ENCODE measurements around the gene KIF11. TPM values are rescaled to one million over a fixed set of nuclear protein-coding genes. Genes with fewer than 3 reads are reported as not detected.

KIF11 gene
- total and polyA plus RNA-seq, 9 of the 15 experiments (the other 6 are each of a cell fraction or from before 2014, with no cell fraction given): 11.3 to 54.4 (median 29.2) TPM

GRCh38 chr10:92573091-92573797 lies 19.7 kb upstream of the KIF11 start (continued):
- no peak for TF ChIP-seq PRDM10 (IDR thresholded peaks at IDR 0.05; ENCODE audit: partially characterized antibody)
- no peak for TF ChIP-seq SETDB1 (IDR thresholded peaks at IDR 0.05; ENCODE audit: low read length)
- TF ChIP-seq ZBTB26 (CRISPR knock-in tag; IDR thresholded peaks at IDR 0.05): no peak
- TF ChIP-seq ZNF316 (IDR thresholded peaks at IDR 0.05): no peak
- TF ChIP-seq ARHGAP35 (IDR thresholded peaks at IDR 0.05; ENCODE audit: partially characterized antibody): no peak
- TF ChIP-seq ZNF518B (CRISPR knock-in tag; IDR thresholded peaks at IDR 0.05): no peak
- no peak for TF ChIP-seq JUN (IDR thresholded peaks at IDR 0.05; ENCODE audit: borderline replicate concordance, low read depth, low read length)
- 0 out of 2 replicates have a peak, but pooled peaks have one; percentile 53 for TF ChIP-seq JUN (CRISPR knock-in tag; IDR thresholded peaks at IDR 0.05; ENCODE audit: borderline replicate concordance)
- peak; percentile 25 for TF ChIP-seq HNRNPLL (IDR thresholded peaks at IDR 0.05; ENCODE audit: low read depth, low read length, poor library complexity, severe bottlenecking)
- TF ChIP-seq FOXP4 (CRISPR knock-in tag; IDR thresholded peaks at IDR 0.05; ENCODE audit: borderline replicate concordance): no peak
- TF ChIP-seq FOXK1 (CRISPR knock-in tag; IDR thresholded peaks at IDR 0.05; ENCODE audit: borderline replicate concordance): no peak
- no peak for TF ChIP-seq RNF219 (CRISPR knock-in tag; IDR thresholded peaks at IDR 0.05)
- no peak for TF ChIP-seq NFXL1 (CRISPR knock-in tag; IDR thresholded peaks at IDR 0.05)

Data from K562 (cell line).